ENCODE measurements around the gene PKD1.

Gene PKD1

GRCh38 chr16:2175454-2175853 is 39.8 kb upstream of the PKD1 start:
- no peak overlapping the region for H3K4me3 ChIP-seq (ENCODE audit: low read length)
- no peak for TF ChIP-seq CTCF (conservative IDR thresholded peaks at IDR 0.05; ENCODE audit: low read depth, low read length)
- no peak for DNase-seq (ENCODE audit: low read depth)

- no peak overlapping the region for H3K4me3 ChIP-seq (ENCODE audit: low read length)
- no peak for DNase-seq (ENCODE audit: low read depth)
- no peak for TF ChIP-seq CTCF (conservative IDR thresholded peaks at IDR 0.05; ENCODE audit: low read depth, low read length)
Measured at GRCh38 chr16:2174396-2175131, 38.9 kb upstream of the PKD1 start.

- TF ChIP-seq CTCF (conservative IDR thresholded peaks at IDR 0.05; ENCODE audit: low read depth, low read length), result no peak
- no peak for DNase-seq (ENCODE audit: low read depth)
- H3K4me3 ChIP-seq (ENCODE audit: low read length), result no peak overlapping the region
Measured at GRCh38 chr16:2173916-2174315, 38.2 kb upstream of the PKD1 start.

GRCh38 chr16:2173366-2173765 is 37.7 kb upstream of the PKD1 start:
- TF ChIP-seq CTCF (conservative IDR thresholded peaks at IDR 0.05; ENCODE audit: low read depth, low read length), result no peak
- DNase-seq (ENCODE audit: low read depth), result no peak
- H3K4me3 ChIP-seq (ENCODE audit: low read length), result no peak overlapping the region

GRCh38 chr16:2172688-2173335 is 37.1 kb upstream of the PKD1 start:
- no peak overlapping the region for H3K4me3 ChIP-seq (ENCODE audit: low read length)
- TF ChIP-seq CTCF (conservative IDR thresholded peaks at IDR 0.05; ENCODE audit: low read depth, low read length), result no peak
- no peak for DNase-seq (ENCODE audit: low read depth)

GRCh38 chr16:2171601-2172178 is 36.0 kb upstream of the PKD1 start:
- DNase-seq (ENCODE audit: low read depth), result no peak
- no peak overlapping the region for H3K4me3 ChIP-seq (ENCODE audit: low read length)
- no peak for TF ChIP-seq CTCF (conservative IDR thresholded peaks at IDR 0.05; ENCODE audit: low read depth, low read length)
